ENCODE measurements around the gene DOK6. TPM values are rescaled to one million over a fixed set of nuclear protein-coding genes. Genes with fewer than 3 reads are reported as not detected.

DOK6 gene
- total RNA-seq, 5 donors from 2014 or later (not counting 1 experiment from before 2014, with no cell fraction given): 0.03 TPM; not detected in 4

GRCh38 chr18:69567813-69568488 is 167.3 kb downstream of the DOK6 start:
- WGBS (ENCODE audit: insufficient coverage): 84% methylated on average over 9 of the region's 10 CpGs
- Mint-ChIP-seq H3K27me3 (peaks cover 3 to 5% of the 10 kb centered on the region in 2 donors), H3K4me3 (no peak overlapping the region), H3K9me3 (peaks cover 6 to 14% (median 9%) of the 10 kb centered on the region in 3 donors), H3K27ac (no peak overlapping the region), H3K36me3 (peaks cover 3% of the 10 kb centered on the region), H3K4me1 (no peaks in the 10 kb centered on the region)
- H3K27me3 ChIP-seq (replicated peaks in 1 of 2; ENCODE audit: control insufficient read depth in 2 of 2, extremely low read depth in 1 of 2, insufficient read depth in 2 of 2, low read length in 1 of 2): peaks cover 0 to 4% of the 10 kb centered on the region in 2 experiments
- POLR2A ChIA-PET: no interaction called here
- no peak for ATAC-seq (replicated peaks in 1 of 4)
- H3K36me3 ChIP-seq (ENCODE audit: control insufficient read depth in 2 of 2, extremely low read depth in 1 of 2, insufficient read depth in 1 of 2, low read length in 1 of 2): no peaks in the 10 kb centered on the region
- H3K27ac ChIP-seq (ENCODE audit: low read length): no peak overlapping the region
- no peaks in the 10 kb centered on the region for H3K9me3 ChIP-seq
- peak in 1 of 35 experiments; percentile 7 for DNase-seq
- CTCF ChIA-PET: no interaction called here
- no peak overlapping the region for H3K4me3 ChIP-seq (ENCODE audit: control insufficient read depth in 1 of 2, extremely low read depth in 1 of 2, low read length in 1 of 2)
- no peaks in the 10 kb centered on the region for H3K4me1 ChIP-seq (ENCODE audit: control insufficient read depth in 1 of 2, extremely low read depth in 1 of 2, insufficient read depth in 2 of 2, low read length in 2 of 2)

GRCh38 chr18:69569133-69569532 is 168.4 kb downstream of the DOK6 start:
- Mint-ChIP-seq H3K36me3 (peaks cover 3% of the 10 kb centered on the region), H3K27me3 (peaks cover 3 to 5% of the 10 kb centered on the region in 2 donors), H3K27ac (no peak overlapping the region), H3K4me1 (no peaks in the 10 kb centered on the region), H3K4me3 (no peak overlapping the region), H3K9me3 (peaks cover 6 to 13% (median 9%) of the 10 kb centered on the region in 3 donors)
- no CpG with 5 or more reads among the region's 2 CpGs for WGBS (ENCODE audit: insufficient coverage)
- Histone ChIP-seq H3K4me3 (ENCODE audit: control insufficient read depth in 1 of 2, extremely low read depth in 1 of 2, low read length in 1 of 2) (no peak overlapping the region), H3K27me3 (replicated peaks in 1 of 2; ENCODE audit: control insufficient read depth in 2 of 2, extremely low read depth in 1 of 2, insufficient read depth in 2 of 2, low read length in 1 of 2) (peaks cover 0 to 4% of the 10 kb centered on the region in 2 experiments), H3K4me1 (ENCODE audit: control insufficient read depth in 1 of 2, extremely low read depth in 1 of 2, insufficient read depth in 2 of 2, low read length in 2 of 2) (no peaks in the 10 kb centered on the region), H3K36me3 (ENCODE audit: control insufficient read depth in 2 of 2, extremely low read depth in 1 of 2, insufficient read depth in 1 of 2, low read length in 1 of 2) (no peaks in the 10 kb centered on the region), H3K9me3 (no peaks in the 10 kb centered on the region), H3K27ac (ENCODE audit: low read length) (no peak overlapping the region)
- CTCF ChIA-PET: interaction anchor here in 1 of 2 donors (0.6 kb wide), 1 partner anchor 888 kb away, joined by 3 read pairs; no protein-coding TSS in a partner anchor
- no peak for DNase-seq
- POLR2A ChIA-PET: interaction anchor here in 1 of 2 donors (0.6 kb wide), 1 partner anchor 233 kb away, joined by 4 read pairs; no protein-coding TSS in a partner anchor
- ATAC-seq (replicated peaks in 1 of 4): no peak

- ChIA-PET CTCF (no interaction called here), POLR2A (no interaction called here)
- Mint-ChIP-seq H3K9me3 (no peaks in the 10 kb centered on the region), H3K4me1 (peaks cover under 1 to 4% (median 3%) of the 10 kb centered on the region in 3 donors), H3K27ac (no peak overlapping the region), H3K4me3 (no peak overlapping the region), H3K27me3 (peaks cover 0 to 1% of the 10 kb centered on the region in 2 donors), H3K36me3 (no peaks in the 10 kb centered on the region)
- DNase-seq (no peak), ATAC-seq (replicated peaks in 1 of 4) (no peak)
- Histone ChIP-seq H3K9me3 (no peaks in the 10 kb centered on the region), H3K27ac (ENCODE audit: low read length) (no peak overlapping the region), H3K4me1 (ENCODE audit: control insufficient read depth in 1 of 2, extremely low read depth in 1 of 2, insufficient read depth in 2 of 2, low read length in 2 of 2) (no peaks in the 10 kb centered on the region), H3K36me3 (ENCODE audit: control insufficient read depth in 2 of 2, extremely low read depth in 1 of 2, insufficient read depth in 1 of 2, low read length in 1 of 2) (no peaks in the 10 kb centered on the region), H3K4me3 (ENCODE audit: control insufficient read depth in 1 of 2, extremely low read depth in 1 of 2, low read length in 1 of 2) (no peak overlapping the region), H3K27me3 (replicated peaks in 1 of 2; ENCODE audit: control insufficient read depth in 2 of 2, extremely low read depth in 1 of 2, insufficient read depth in 2 of 2, low read length in 1 of 2) (peaks cover 0 to under 1% of the 10 kb centered on the region in 2 experiments)
- 40% methylated on average over 1 of the region's 2 CpGs for WGBS (ENCODE audit: insufficient coverage)
Measured at GRCh38 chr18:69574401-69574800, 173.7 kb downstream of the DOK6 start.

- Mint-ChIP-seq H3K36me3 (no peaks in the 10 kb centered on the region), H3K4me3 (peak overlapping the region; percentile 42 to 53 (median 47)), H3K9me3 (peaks cover 0 to 5% (median 0%) of the 10 kb centered on the region in 3 donors), H3K27ac (peak overlapping the region; percentile 65 to 83), H3K4me1 (peaks cover 17 to 21% (median 20%) of the 10 kb centered on the region in 3 donors), H3K27me3 (no peaks in the 10 kb centered on the region)
- H3K9me3 ChIP-seq: no peaks in the 10 kb centered on the region
- H3K36me3 ChIP-seq (ENCODE audit: control insufficient read depth in 2 of 2, extremely low read depth in 1 of 2, insufficient read depth in 1 of 2, low read length in 1 of 2): no peaks in the 10 kb centered on the region
- no peak overlapping the region for H3K4me3 ChIP-seq (ENCODE audit: control insufficient read depth in 1 of 2, extremely low read depth in 1 of 2, low read length in 1 of 2)
- H3K27me3 ChIP-seq (replicated peaks in 1 of 2; ENCODE audit: control insufficient read depth in 2 of 2, extremely low read depth in 1 of 2, insufficient read depth in 2 of 2, low read length in 1 of 2): peaks cover 0 to 6% of the 10 kb centered on the region in 2 experiments
- H3K27ac ChIP-seq (ENCODE audit: low read length): no peak overlapping the region
- peaks cover 0 to 6% of the 10 kb centered on the region in 2 experiments for H3K4me1 ChIP-seq (ENCODE audit: control insufficient read depth in 1 of 2, extremely low read depth in 1 of 2, insufficient read depth in 2 of 2, low read length in 2 of 2)
- DNase-seq (peak in 2 of 35 experiments; percentile 7 to 25), ATAC-seq (replicated peaks in 1 of 4) (peak; percentile 52 to 90 (median 66))
- ChIA-PET CTCF (no interaction called here), POLR2A (no interaction called here)
- WGBS (ENCODE audit: insufficient coverage): 13% methylated on average over 2 of the region's 3 CpGs
Measured at GRCh38 chr18:69580107-69580506, 179.4 kb downstream of the DOK6 start.

GRCh38 chr18:69584429-69584828 is 183.7 kb downstream of the DOK6 start:
- Histone ChIP-seq H3K27me3 (replicated peaks in 1 of 2; ENCODE audit: control insufficient read depth in 2 of 2, extremely low read depth in 1 of 2, insufficient read depth in 2 of 2, low read length in 1 of 2) (peaks cover 0 to 9% of the 10 kb centered on the region in 2 experiments), H3K4me3 (ENCODE audit: control insufficient read depth in 1 of 2, extremely low read depth in 1 of 2, low read length in 1 of 2) (no peak overlapping the region), H3K36me3 (ENCODE audit: control insufficient read depth in 2 of 2, extremely low read depth in 1 of 2, insufficient read depth in 1 of 2, low read length in 1 of 2) (no peaks in the 10 kb centered on the region), H3K4me1 (ENCODE audit: control insufficient read depth in 1 of 2, extremely low read depth in 1 of 2, insufficient read depth in 2 of 2, low read length in 2 of 2) (peaks cover 0 to 5% of the 10 kb centered on the region in 2 experiments), H3K27ac (ENCODE audit: low read length) (no peak overlapping the region), H3K9me3 (no peaks in the 10 kb centered on the region)
- POLR2A ChIA-PET: no interaction called here
- WGBS (ENCODE audit: insufficient coverage): 94% methylated on average over 3 of the region's 6 CpGs
- Mint-ChIP-seq H3K36me3 (no peaks in the 10 kb centered on the region), H3K4me1 (peaks cover 14 to 20% (median 17%) of the 10 kb centered on the region in 3 donors), H3K9me3 (peaks cover 0 to 5% (median 0%) of the 10 kb centered on the region in 3 donors), H3K27ac (no peak overlapping the region), H3K27me3 (peaks cover 2 to 3% of the 10 kb centered on the region in 2 donors), H3K4me3 (no peak overlapping the region)
- ATAC-seq (replicated peaks in 1 of 4) (no peak), DNase-seq (no peak)
- CTCF ChIA-PET: no interaction called here

GRCh38 chr18:69585696-69586095 is 185.0 kb downstream of the DOK6 start:
- Mint-ChIP-seq H3K9me3 (peaks cover 0 to 5% (median 0%) of the 10 kb centered on the region in 3 donors), H3K27ac (no peak overlapping the region), H3K4me3 (no peak overlapping the region), H3K36me3 (no peaks in the 10 kb centered on the region), H3K27me3 (peaks cover 2 to 3% of the 10 kb centered on the region in 2 donors), H3K4me1 (peaks cover 3 to 7% (median 6%) of the 10 kb centered on the region in 3 donors)
- Histone ChIP-seq H3K27ac (ENCODE audit: low read length) (no peak overlapping the region), H3K27me3 (replicated peaks in 1 of 2; ENCODE audit: control insufficient read depth in 2 of 2, extremely low read depth in 1 of 2, insufficient read depth in 2 of 2, low read length in 1 of 2) (peaks cover 0 to 6% of the 10 kb centered on the region in 2 experiments), H3K9me3 (no peaks in the 10 kb centered on the region), H3K36me3 (ENCODE audit: control insufficient read depth in 2 of 2, extremely low read depth in 1 of 2, insufficient read depth in 1 of 2, low read length in 1 of 2) (no peaks in the 10 kb centered on the region), H3K4me1 (ENCODE audit: control insufficient read depth in 1 of 2, extremely low read depth in 1 of 2, insufficient read depth in 2 of 2, low read length in 2 of 2) (no peaks in the 10 kb centered on the region), H3K4me3 (ENCODE audit: control insufficient read depth in 1 of 2, extremely low read depth in 1 of 2, low read length in 1 of 2) (no peak overlapping the region)
- no CpG with 5 or more reads among the region's 1 CpG for WGBS (ENCODE audit: insufficient coverage)
- POLR2A ChIA-PET: no interaction called here
- DNase-seq: no peak
- ATAC-seq (replicated peaks in 1 of 4): no peak
- CTCF ChIA-PET: no interaction called here

Data from T-cell (primary cell).